MM.1S (cell line): Measurements from ENCODE around the gene TAOK1.
"Not testable (repeated sequence)": the region's sequence is repeated elsewhere in the genome, so short reads cannot be mapped to it uniquely, and the experiment has no call there.

Source experiments
- DNase-seq: peaks from one replicate; pipeline ENCODE4 v3.0.0-alpha.2; 2015
- H2AFZ ChIP-seq: fragments of 300-600 bp; sonication (generic); 2 replicates; pipeline ENCODE4 v1.6.0; 2016; ENCODE audit warnings: antibody characterized with exemption, low read length
- H3F3A ChIP-seq: fragments of 300-600 bp; sonication (generic); 2 replicates; pipeline ENCODE4 v1.6.1; 2016; ENCODE audit warnings: mild to moderate bottlenecking, antibody characterized with exemption, low read length, moderate library complexity, mixed read lengths; ENCODE audit not compliant: insufficient read depth
- H3K27ac ChIP-seq: fragments of 300-600 bp; sonication (generic); 2 replicates; pipeline ENCODE4 v1.5.1; 2016; ENCODE audit warnings: mild to moderate bottlenecking, low read length
- H3K27me3 ChIP-seq: fragments of 300-600 bp; sonication (generic); replicated peaks from 2 replicates; pipeline ENCODE4 v1.6.0; 2016; ENCODE audit warnings: low read length; ENCODE audit not compliant: insufficient read depth
- H3K36me3 ChIP-seq: fragments of 300-600 bp; sonication (generic); replicated peaks from 2 replicates; pipeline ENCODE4 v1.6.1; 2016; ENCODE audit warnings: mild to moderate bottlenecking, low read length, mixed read lengths; ENCODE audit not compliant: insufficient read depth
- H3K4me1 ChIP-seq: fragments of 300-600 bp; sonication (generic); 2 replicates; pipeline ENCODE4 v1.6.1; 2016; ENCODE audit warnings: low read length, mixed read lengths
- H3K4me2 ChIP-seq: fragments of 300-600 bp; sonication (generic); 2 replicates; pipeline ENCODE4 v1.6.0; 2016; ENCODE audit warnings: low read depth, low read length
- H3K4me3 ChIP-seq: fragments of 300-600 bp; sonication (generic); 2 replicates; pipeline ENCODE4 v1.5.1; 2016; ENCODE audit warnings: low read length, mixed read lengths
- H3K79me2 ChIP-seq: fragments of 300-600 bp; sonication (generic); 2 replicates; pipeline ENCODE4 v1.6.1; 2016; ENCODE audit warnings: mixed run types, low read length, mixed read lengths
- H3K9ac ChIP-seq: fragments of 300-600 bp; sonication (generic); 2 replicates; pipeline ENCODE4 v1.6.1; 2016; ENCODE audit warnings: low read length, mixed read lengths
- H3K9me2 ChIP-seq: fragments of 300-600 bp; sonication (generic); replicated peaks from 2 replicates; pipeline ENCODE4 v1.6.1; 2016; ENCODE audit warnings: mild to moderate bottlenecking, low read length, mixed read lengths; ENCODE audit not compliant: insufficient read depth
- H3K9me3 ChIP-seq: fragments of 300-600 bp; sonication (generic); replicated peaks from 2 replicates; pipeline ENCODE4 v1.6.1; 2016; ENCODE audit warnings: mild to moderate bottlenecking, low read length, mixed read lengths; ENCODE audit not compliant: insufficient read depth
- H4K20me1 ChIP-seq: fragments of 300-600 bp; sonication (generic); 2 replicates; pipeline ENCODE4 v1.6.1; 2016; ENCODE audit warnings: mild to moderate bottlenecking, low read length, moderate library complexity, mixed read lengths; ENCODE audit not compliant: insufficient read depth
- CTCF ChIP-seq: fragments of 300-600 bp; sonication (generic); IDR thresholded peaks from 2 replicates; pipeline ENCODE4 v1.5.1; 2016; ENCODE audit warnings: antibody characterized with exemption, low read length, mixed read lengths
- EZH2 ChIP-seq: fragments of 300-600 bp; sonication (generic); optimal IDR thresholded peaks from 2 replicates; pipeline ENCODE3; 2017; ENCODE audit warnings: low read depth, mild to moderate bottlenecking, antibody characterized with exemption, low read length, mixed read lengths
- EZH2phosphoT487 ChIP-seq: fragments of 300-600 bp; sonication (generic); IDR thresholded peaks from 2 replicates; pipeline ENCODE4 v1.6.1; 2018; ENCODE audit warnings: antibody characterized with exemption, low read length

The TAOK1 gene

GRCh38 chr17:29344201-29344856 is 45.8 kb upstream of the TAOK1 start:
- no peaks in the 10 kb centered on the region for H3K27me3 ChIP-seq
- no peak overlapping the region for H3K27ac ChIP-seq
- H3K4me3 ChIP-seq: no peak overlapping the region
- TF ChIP-seq CTCF: no peak
- no peak overlapping the region for H3K4me2 ChIP-seq
- H3K79me2 ChIP-seq: no peaks in the 10 kb centered on the region
- no peaks in the 10 kb centered on the region for H4K20me1 ChIP-seq
- H3K9me2 ChIP-seq: no peaks in the 10 kb centered on the region
- H3F3A ChIP-seq: no peaks in the 10 kb centered on the region
- no peaks in the 10 kb centered on the region for H3K4me1 ChIP-seq
- no peak overlapping the region for H3K9ac ChIP-seq
- no peak overlapping the region for H2AFZ ChIP-seq
- H3K36me3 ChIP-seq: no peaks in the 10 kb centered on the region
- H3K9me3 ChIP-seq: no peaks in the 10 kb centered on the region
- DNase-seq: no peak

GRCh38 chr17:29345066-29345465 is 45.1 kb upstream of the TAOK1 start:
- Histone ChIP-seq H2AFZ (no peak overlapping the region), H3K4me1 (no peaks in the 10 kb centered on the region), H3K4me2 (no peak overlapping the region), H3K9me3 (no peaks in the 10 kb centered on the region), H3K36me3 (no peaks in the 10 kb centered on the region), H3F3A (no peaks in the 10 kb centered on the region), H3K27ac (no peak overlapping the region), H3K9ac (no peak overlapping the region), H3K9me2 (no peaks in the 10 kb centered on the region), H3K79me2 (no peaks in the 10 kb centered on the region), H4K20me1 (no peaks in the 10 kb centered on the region), H3K27me3 (no peaks in the 10 kb centered on the region), H3K4me3 (no peak overlapping the region)
- no peak for TF ChIP-seq CTCF
- TF ChIP-seq EZH2phosphoT487: no peak
- no peak for TF ChIP-seq EZH2
- DNase-seq: no peak

GRCh38 chr17:29345470-29345869 is 44.7 kb upstream of the TAOK1 start:
- DNase-seq, H3K4me2 ChIP-seq, H3K9me3 ChIP-seq, H3K9me2 ChIP-seq, H3F3A ChIP-seq, H4K20me1 ChIP-seq, H3K79me2 ChIP-seq, H3K4me1 ChIP-seq, H3K9ac ChIP-seq, H3K27me3 ChIP-seq, H3K4me3 ChIP-seq, H3K36me3 ChIP-seq, H2AFZ ChIP-seq, H3K27ac ChIP-seq: not testable (repeated sequence)

- H3F3A ChIP-seq: no peaks in the 10 kb centered on the region
- H3K36me3 ChIP-seq: no peaks in the 10 kb centered on the region
- no peak overlapping the region for H3K9ac ChIP-seq
- no peak for DNase-seq
- no peaks in the 10 kb centered on the region for H4K20me1 ChIP-seq
- H3K9me2 ChIP-seq: no peaks in the 10 kb centered on the region
- H3K27ac ChIP-seq: no peak overlapping the region
- H3K4me3 ChIP-seq: no peak overlapping the region
- no peaks in the 10 kb centered on the region for H3K27me3 ChIP-seq
- H3K9me3 ChIP-seq: no peaks in the 10 kb centered on the region
- no peak overlapping the region for H2AFZ ChIP-seq
- H3K79me2 ChIP-seq: no peaks in the 10 kb centered on the region
- no peak overlapping the region for H3K4me2 ChIP-seq
- no peaks in the 10 kb centered on the region for H3K4me1 ChIP-seq
- no peak for TF ChIP-seq EZH2phosphoT487
- TF ChIP-seq EZH2: no peak
- no peak for TF ChIP-seq CTCF
These were observed 43.7 kb upstream of the TAOK1 start for GRCh38 chr17:29346462-29346861.
